ENCODE data around the gene MZF1. TPM values are rescaled to one million over a fixed set of nuclear protein-coding genes. Genes with fewer than 3 reads are reported as not detected.
"Not testable (repeated sequence)": the region's sequence is repeated elsewhere in the genome, so short reads cannot be mapped to it uniquely, and the experiment has no call there.

The MZF1 gene
- total RNA-seq, 2 donors from 2014 or later, result 19.3 to 39.2 TPM

DNA sequence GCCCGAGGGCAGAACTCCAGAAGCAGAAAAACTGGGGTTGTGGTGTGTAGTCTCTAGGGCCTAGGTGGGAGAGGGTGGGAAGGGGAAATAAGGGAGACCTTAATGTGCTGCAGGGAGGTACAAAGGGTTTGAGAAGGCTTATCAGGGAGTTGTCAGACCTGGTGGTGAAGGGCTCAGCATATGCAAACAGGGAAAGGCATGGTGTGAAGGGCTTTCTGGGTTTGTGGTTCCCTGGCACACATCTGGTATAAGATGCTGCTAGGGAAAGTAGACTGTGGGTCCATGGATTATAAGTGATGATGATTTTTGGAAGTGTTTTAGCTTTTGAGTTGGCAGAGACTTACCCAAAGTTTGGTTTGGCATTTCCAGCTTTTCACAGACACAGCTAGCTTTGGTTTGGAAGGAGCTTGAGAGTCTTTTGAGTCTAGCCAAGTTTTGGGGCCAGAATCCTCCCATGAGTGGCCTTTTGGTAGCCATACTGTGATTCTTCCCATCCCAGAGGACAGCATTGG lies 27.1 kb downstream of the MZF1 start:
- DNase-seq, result no peak
- Histone ChIP-seq H3K36me3 (peaks cover 31% of the 10 kb centered on the region), H3K27ac (no peak overlapping the region), H3K4me1 (peaks cover 13% of the 10 kb centered on the region), H3K27me3 (no peaks in the 10 kb centered on the region), H3K9ac (ENCODE audit: low read depth in 2 of 2, low read length in 2 of 2) (peak overlapping the region; percentile 75 to 92), H3K9me3 (no peaks in the 10 kb centered on the region), H3K4me3 (peak overlapping the region; percentile 90)
- intact Hi-C loops (cut with DNase I), result no loop called here
- TF ChIP-seq, protein P1, sequence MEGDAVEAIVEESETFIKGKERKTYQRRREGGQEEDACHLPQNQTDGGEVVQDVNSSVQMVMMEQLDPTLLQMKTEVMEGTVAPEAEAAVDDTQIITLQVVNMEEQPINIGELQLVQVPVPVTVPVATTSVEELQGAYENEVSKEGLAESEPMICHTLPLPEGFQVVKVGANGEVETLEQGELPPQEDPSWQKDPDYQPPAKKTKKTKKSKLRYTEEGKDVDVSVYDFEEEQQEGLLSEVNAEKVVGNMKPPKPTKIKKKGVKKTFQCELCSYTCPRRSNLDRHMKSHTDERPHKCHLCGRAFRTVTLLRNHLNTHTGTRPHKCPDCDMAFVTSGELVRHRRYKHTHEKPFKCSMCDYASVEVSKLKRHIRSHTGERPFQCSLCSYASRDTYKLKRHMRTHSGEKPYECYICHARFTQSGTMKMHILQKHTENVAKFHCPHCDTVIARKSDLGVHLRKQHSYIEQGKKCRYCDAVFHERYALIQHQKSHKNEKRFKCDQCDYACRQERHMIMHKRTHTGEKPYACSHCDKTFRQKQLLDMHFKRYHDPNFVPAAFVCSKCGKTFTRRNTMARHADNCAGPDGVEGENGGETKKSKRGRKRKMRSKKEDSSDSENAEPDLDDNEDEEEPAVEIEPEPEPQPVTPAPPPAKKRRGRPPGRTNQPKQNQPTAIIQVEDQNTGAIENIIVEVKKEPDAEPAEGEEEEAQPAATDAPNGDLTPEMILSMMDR (IDR thresholded peaks at IDR 0.05), result no peak

DNA sequence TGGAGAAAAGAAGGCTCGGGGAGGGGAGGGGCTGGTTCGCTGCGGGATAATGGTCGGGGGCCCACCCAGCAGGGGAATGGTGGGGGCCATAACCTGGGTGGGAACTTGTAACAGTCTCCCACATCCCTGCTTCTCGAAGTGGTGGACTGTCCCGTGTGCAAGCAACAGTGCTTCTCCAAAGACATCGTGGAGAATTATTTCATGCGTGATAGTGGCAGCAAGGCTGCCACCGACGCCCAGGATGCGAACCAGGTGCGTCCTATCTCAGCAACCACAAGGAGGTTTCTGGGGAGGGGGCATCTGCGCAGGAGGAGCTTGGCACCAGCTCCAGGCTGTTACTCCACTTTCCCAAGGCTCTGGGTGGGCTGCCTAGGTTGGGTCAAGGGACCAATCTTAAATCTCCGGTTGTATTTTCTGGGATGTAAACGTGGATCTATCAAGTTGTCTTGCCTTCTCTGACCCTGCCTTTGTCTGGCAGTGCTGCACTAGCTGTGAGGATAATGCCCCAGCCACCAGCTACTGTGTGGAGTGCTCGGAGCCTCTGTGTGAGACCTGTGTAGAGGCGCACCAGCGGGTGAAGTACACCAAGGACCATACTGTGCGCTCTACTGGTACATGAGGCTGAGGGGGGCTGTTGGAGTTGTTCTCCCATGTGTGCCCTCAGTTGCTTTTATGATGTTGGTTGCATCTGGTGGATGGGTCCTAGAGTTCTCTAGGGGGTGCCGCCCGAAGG lies 27.7 kb downstream of the MZF1 start:
- DNase-seq, result no peak
- TF ChIP-seq, protein P1 (IDR thresholded peaks at IDR 0.05), result no peak
- H3K4me3 ChIP-seq, result peak overlapping the region; percentile 90
- no peaks in the 10 kb centered on the region for H3K27me3 ChIP-seq
- peaks cover 27% of the 10 kb centered on the region for H3K36me3 ChIP-seq
- H3K9me3 ChIP-seq, result no peaks in the 10 kb centered on the region
- H3K27ac ChIP-seq, result no peak overlapping the region
- peak overlapping the region; percentile 75 to 92 for H3K9ac ChIP-seq (ENCODE audit: low read depth in 2 of 2, low read length in 2 of 2)
- peaks cover 13% of the 10 kb centered on the region for H3K4me1 ChIP-seq
- intact Hi-C loops (cut with DNase I), result no loop called here

DNA sequence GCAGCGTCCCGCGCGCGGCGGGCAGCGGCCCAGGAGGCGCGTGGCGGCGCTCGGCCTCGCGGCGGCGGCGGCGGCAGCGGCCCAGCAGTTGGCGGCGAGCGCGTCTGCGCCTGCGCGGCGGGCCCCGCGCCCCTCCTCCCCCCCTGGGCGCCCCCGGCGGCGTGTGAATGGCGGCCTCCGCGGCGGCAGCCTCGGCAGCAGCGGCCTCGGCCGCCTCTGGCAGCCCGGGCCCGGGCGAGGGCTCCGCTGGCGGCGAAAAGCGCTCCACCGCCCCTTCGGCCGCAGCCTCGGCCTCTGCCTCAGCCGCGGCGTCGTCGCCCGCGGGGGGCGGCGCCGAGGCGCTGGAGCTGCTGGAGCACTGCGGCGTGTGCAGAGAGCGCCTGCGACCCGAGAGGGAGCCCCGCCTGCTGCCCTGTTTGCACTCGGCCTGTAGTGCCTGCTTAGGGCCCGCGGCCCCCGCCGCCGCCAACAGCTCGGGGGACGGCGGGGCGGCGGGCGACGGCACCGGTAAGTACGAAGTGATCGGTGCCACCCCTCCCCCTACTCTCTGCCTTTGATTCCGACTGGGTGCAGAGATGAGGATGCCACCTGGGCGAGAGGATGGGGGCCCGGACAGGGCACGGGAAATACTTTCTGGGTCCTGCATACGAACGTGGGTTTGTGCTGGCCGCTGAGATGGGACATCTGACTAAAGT lies 28.4 kb downstream of the MZF1 start:
- Histone ChIP-seq H3K9ac (ENCODE audit: low read depth in 2 of 2, low read length in 2 of 2) (peak overlapping the region; percentile 75 to 92), H3K4me1 (peaks cover 13% of the 10 kb centered on the region), H3K4me3 (peak overlapping the region; percentile 90), H3K27me3 (no peaks in the 10 kb centered on the region), H3K27ac (peak overlapping the region; percentile 88), H3K36me3 (peaks cover 22% of the 10 kb centered on the region), H3K9me3 (no peaks in the 10 kb centered on the region)
- TF ChIP-seq, protein P1 (IDR thresholded peaks at IDR 0.05), result no peak
- DNase-seq, result peak; percentile 58
- intact Hi-C loops (cut with DNase I), result no loop called here

GRCh38 chr19:58543826-58544590 lies 29.1 kb downstream of the MZF1 start, which contains the start of gene TRIM28:
TSS of gene TRIM28 (plus strand) at chr19:58544064. CDS start at chr19:58544758, 694 bp downstream.
- Histone ChIP-seq H3K9ac (ENCODE audit: low read depth in 2 of 2, low read length in 2 of 2) (peak within 1 kb of the TSS; percentile 75 to 92), H3K4me3 (peak within 1 kb of the TSS; percentile 90), H3K36me3 (peaks cover 15% of the 10 kb centered on the region), H3K27ac (peak within 1 kb of the TSS; percentile 88), H3K9me3 (no peaks in the 10 kb centered on the region), H3K4me1 (peaks cover 13% of the 10 kb centered on the region), H3K27me3 (no peaks in the 10 kb centered on the region)
- TF ChIP-seq, protein P1 (IDR thresholded peaks at IDR 0.05), result no peak
- DNase-seq, result peak; percentile 99
- intact Hi-C loops (cut with DNase I), result loop anchor here (2.0 kb wide), 1 partner anchor 23 kb away; no protein-coding TSS in a partner anchor

- Histone ChIP-seq H3K4me3 (peak overlapping the region; percentile 90), H3K27ac (peak overlapping the region; percentile 88), H3K4me1 (peaks cover 13% of the 10 kb centered on the region)
- H3K9ac ChIP-seq (ENCODE audit: low read depth in 2 of 2, low read length in 2 of 2); H3K9me3 ChIP-seq; DNase-seq; H3K36me3 ChIP-seq; H3K27me3 ChIP-seq: not testable (repeated sequence)
- intact Hi-C loops (cut with DNase I), result loop anchor here (2.0 kb wide), 1 partner anchor 22 kb away; no protein-coding TSS in a partner anchor
Observed at GRCh38 chr19:58542641-58543372, 30.3 kb downstream of the MZF1 start.

- H3K4me1 ChIP-seq; H3K4me3 ChIP-seq; intact Hi-C loops (cut with DNase I); H3K9ac ChIP-seq (ENCODE audit: low read depth in 2 of 2, low read length in 2 of 2); H3K27me3 ChIP-seq; H3K27ac ChIP-seq; DNase-seq; H3K36me3 ChIP-seq; H3K9me3 ChIP-seq: not testable (repeated sequence)
Observed at GRCh38 chr19:58539169-58539559, 34.0 kb downstream of the MZF1 start.

All from colonic mucosa (tissue), 4 donors.